CD4-positive, alpha-beta T cell treated with Interleukin-17A for 1 hour (primary cell): Measurements from ENCODE around the gene ZNF691.
"Not testable (repeated sequence)": the region's sequence is repeated elsewhere in the genome, so short reads cannot be mapped to it uniquely, and the experiment has no call there.

Experiments
- DNase-seq: peaks from one replicate; pipeline ENCODE4 v3.0.0-alpha.2; 2020

The ZNF691 gene

DNA sequence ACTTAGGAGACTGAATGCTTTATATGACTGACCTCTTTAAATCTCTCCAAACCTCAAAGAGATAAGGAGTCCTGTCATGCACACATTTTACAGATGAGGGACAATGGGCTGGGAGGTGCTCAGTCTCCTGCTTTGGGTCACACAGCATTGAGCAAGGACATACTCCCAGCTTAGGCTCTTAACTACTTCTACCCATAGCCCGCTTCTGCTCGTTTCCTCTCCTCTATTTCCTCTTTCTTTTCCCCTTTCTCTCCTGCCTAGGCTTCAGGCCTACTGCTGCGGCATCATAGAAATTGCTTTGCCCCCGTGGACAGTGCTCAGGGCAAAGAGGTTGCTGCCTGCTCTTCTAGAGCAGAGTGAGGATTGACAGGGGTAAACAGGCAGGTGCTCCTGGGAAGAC, 12.4 kb upstream of the ZNF691 start:
- no peak for DNase-seq

DNA sequence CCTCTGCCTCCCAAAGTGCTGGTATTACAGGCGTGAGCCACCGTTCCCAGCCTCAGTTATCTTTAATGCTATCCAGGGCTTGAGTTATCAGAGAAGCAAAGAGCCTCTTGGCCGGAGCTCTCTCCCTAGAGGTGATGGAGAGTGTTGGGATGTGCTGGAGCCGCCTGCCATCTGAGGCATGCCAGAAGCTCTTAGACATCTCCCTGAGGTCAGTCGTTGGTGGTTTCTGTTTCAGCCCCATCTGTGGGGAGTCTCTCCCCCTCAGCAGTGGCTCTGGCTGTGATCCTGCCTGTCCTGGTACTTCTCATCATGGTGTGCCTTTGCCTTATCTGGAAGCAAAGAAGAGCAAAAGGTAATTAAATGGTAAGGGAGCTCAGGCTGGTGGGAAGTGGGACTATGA, 11.6 kb upstream of the ZNF691 start:
- no peak for DNase-seq

DNA sequence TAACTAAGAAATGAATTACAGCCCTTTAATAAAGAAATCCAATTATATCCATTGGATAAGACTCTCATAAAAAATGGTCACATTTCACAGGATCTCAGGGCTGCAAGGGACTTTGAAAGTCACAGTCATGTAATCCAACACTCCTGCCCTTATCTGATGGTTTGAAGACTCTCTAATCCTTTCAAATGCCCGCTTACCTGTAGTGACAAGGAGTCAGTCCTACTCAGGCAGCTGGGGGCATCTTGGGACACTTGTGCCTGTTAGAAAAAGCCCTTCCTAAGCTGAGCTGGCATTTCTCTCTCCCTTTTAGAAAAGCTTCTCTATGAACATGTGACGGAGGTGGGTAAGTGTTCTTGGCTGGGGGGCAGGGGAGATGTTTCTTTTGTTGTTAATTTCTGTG, 11.0 kb upstream of the ZNF691 start:
- no peak for DNase-seq

DNA sequence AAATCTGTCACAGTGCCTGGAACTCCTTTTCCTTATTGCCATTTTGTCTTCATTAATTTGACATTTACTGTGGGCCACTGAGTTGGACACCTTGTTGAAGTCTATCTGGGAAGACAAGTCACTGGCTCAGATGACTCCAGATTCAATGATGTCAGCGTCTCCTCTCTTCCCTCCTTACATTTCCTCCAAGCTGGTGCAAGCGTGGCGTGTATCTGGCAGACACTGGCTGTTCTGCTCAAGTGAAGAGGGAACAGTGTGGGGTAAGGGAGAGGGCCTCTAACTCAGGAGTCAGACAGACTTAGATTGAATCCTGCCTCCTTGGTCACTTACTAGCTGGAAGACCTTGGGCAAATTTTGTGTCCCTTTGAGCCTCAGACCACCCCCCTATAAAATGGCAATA, 8.7 kb upstream of the ZNF691 start:
- DNase-seq, result no peak

DNA sequence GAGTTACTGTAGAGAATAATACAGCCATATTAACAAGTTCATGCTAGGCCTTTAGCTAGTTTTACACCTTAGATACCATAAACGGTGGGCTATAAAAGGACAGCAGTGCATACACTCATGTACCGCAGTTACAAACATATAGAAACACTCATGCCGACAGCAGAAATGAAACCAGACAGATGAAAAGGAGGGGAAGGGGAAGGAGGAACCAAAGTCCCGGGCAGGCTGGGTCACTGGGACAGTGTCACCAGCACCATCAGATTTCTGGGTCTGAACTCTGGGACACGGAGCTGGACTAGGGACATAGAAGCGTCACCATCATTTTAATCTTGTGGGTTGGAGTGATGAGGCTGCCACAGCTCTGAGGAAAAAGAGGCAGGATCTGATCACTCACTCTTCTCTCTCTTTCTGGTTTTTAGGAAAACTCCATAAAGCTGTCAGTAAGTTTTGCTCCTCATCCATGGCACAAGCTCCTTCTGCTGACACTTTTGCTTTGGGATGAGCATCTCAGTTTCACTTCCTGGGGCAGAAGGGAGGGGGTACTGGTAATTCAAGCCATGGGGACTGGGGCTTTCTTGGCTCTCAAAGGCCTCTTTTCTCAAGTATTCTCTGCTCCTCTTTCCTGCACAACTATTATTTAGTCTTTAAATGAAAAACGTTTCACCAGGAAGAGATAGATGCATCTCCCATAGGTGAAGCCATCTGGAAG, 7.8 kb upstream of the ZNF691 start:
- DNase-seq, result no peak

DNA sequence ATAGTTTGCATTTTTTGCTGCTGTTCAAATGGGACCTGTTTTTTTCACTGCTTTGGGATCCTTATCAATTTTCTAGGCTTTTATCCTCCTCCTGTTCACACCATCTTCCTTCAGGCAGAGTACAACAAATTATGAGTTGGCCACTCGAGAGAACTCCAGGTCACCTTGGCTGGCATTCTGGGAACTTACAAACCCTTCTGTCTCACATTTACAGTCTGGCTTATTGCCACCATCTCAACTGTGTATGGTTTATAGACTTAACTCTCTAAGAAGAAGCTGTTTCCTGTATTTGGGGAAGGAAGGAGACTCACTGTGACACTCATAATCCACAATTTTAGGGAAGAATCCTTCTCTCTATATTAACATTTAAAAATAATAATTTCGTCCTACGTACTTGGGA, 5.4 kb upstream of the ZNF691 start:
- no peak for DNase-seq

DNA sequence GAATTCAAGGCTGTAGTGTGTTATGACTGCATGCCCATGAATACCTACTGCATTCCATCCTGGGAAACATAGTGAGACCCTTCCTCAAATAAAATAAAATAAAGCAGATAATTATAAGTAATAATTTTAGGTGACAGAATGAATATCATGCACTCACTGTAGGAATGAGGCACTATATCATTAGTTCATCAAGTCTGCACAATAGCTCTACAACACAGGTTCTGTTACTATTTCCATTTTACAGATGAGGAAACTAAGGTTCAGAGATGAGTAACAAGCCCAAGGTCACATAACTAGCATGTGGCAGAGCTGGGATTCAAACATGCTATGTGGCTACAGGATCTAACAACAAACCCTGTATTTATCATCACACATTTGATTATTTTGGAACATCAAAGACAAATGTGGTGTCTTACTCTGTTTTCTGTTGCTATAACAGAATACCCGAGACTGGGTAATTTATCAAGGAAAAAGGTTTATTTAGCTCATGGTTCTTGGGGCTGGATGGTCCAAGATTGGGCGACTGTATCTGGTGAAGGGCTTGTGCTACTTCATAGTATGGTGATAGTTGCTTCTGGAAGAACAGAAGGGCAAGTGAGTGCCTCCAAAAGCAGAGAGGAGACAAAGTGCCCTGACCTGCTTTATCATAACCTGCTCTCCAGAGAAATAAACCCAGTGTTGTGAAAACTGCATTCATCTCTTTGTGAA, 4.8 kb upstream of the ZNF691 start:
- DNase-seq, result no peak

DNA sequence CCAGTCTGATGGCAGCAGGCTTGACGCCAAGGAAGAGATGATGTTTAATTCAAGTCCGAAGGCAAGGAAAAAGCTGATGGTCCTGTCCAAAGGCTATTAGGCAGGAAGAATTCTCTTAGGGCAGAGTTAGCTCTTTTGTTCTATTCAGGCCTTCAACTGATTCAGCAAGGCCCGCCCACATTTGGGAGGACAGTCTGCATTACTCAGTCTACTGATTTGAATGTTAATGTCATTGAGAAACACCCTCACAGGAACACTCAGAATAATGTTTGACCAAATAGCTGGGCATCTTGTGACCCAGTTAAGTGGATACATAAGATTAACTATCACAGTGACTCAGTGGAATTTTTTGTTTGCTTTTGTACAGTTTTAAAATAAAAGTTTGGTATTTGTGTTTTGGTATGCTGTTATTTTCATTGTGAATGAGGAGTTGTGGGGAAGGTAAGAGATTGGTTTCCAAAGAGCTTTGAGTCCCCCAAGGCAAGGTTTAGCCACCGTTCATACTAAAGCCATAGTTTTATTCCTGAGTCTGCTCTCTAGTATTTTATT, 1.7 kb upstream of the ZNF691 start:
- DNase-seq, result no peak

DNA sequence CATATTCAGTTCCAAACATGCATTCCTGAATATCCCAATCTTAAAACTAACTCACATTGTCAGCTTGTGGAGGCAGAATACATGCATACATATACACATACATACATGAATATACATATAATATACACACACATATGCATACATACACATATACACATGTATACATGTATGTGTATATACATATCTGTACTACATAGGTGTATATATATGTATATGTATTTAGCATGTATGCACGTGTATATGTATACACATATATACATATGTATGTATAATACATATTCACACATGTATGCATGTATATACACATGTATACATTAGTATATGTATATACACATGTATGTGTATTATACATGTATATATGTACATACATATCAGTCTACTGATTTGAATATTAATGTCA, 1.2 kb upstream of the ZNF691 start:
- no peak for DNase-seq

DNA sequence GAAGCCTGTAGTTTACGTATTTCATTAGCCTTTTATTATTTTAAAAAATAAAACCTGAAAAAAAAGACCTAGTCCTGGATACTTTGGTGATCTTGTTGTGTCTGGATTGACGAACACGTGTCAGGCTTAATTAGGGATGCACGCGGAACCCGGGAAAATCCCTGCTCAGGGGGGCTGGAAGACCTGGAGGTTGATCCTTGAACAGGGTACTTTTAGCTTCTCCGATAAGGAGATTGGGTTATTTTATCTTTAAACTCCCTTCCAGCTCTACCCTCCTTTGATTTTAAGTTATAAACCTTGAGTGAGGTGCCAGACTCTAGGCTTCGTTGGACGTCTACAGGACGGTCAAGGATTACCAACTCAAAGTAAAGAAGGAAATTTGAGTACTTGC, 552 bp upstream of the ZNF691 start:
- no peak for DNase-seq

DNA sequence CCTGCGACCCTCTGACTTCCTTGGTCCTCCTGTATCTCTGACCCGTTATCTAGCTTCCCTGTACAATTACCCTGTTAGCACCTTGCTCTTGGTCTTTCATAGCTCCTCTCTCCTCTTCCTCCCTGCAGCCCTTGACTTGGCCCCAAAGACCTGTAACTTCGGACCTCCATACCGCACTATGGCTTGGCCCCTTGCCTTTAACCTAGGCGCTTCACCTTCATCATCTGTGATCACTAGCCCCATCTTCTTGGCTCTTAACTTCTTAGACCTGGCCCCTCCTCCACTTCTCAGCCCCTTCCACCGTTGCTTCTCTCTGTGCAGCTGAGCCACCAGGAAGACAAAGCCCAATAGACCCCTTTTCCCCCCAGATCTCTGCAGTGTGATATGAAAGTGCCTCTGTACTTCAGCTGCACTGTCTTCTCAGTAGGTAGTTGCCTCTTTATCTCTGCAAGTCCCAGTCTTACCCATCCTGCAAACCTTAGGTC, 740 bp downstream of the ZNF691 start:
- no peak for DNase-seq

DNA sequence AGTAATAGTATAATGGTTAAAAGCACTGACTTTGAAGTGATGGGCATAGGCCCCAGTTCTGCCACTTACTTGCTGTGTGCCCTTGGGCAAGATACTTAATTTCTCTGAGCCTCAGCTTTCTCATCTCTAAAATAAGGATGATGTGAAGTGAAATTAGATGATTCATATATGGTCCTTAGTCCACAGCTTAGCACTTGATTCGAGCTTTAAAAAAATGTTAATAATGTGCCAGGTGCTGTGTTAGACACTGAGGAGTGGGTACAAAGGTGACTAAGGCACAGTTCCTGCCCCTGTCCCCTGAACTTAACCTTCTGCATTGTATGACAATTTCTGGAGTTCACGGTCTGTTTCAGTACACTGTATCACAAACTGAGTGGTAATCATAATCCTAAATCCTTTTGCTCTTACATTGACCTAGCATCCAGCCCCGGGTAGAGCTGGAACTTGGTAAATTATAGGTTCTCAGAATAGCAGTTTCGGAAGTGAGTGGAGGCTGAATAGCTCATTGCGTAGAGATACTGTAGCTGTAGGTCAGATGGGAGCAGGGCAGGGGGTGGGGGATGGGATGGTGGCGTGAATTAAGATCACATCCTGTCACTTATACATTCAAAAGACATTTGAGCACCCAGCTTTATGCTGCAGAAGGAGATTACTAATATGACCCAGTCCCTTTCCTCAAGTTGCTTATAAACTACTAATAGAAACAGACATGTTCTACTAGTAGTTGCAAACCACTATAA, 1.5 kb downstream of the ZNF691 start:
- DNase-seq, result no peak

DNA sequence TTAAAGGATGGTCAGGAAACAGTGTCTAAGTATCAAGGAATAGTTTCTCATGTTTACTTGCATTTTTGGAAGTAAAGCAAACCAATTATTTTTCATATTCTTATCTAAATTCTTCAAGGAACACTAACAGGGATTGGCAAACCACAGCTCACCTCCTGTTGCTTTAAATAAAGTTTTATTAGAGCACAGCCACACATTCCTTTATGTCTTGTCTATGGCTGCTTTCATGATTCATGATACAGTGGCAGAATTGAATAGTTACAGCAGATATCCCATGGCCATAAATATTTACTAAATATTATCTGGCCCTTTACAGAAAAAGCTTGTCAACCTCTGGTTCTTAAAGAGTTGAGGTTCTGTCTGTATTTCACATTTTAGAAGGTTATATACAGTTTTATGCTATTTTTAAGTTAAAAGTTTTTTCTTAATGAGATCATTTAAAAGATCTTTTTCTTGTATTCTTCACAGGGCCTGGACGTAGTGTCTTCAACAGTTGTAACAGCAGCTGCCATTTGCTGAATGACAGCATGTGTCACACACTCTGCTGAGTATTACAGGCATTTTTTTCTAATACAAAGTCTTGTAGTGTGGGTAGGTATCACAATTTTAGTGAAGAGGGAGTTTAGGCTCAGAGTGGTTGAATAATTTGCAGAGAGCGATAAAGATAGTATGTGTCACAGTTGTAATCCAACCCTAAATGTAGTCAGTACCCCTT, 2.6 kb downstream of the ZNF691 start:
- DNase-seq, result no peak

DNA sequence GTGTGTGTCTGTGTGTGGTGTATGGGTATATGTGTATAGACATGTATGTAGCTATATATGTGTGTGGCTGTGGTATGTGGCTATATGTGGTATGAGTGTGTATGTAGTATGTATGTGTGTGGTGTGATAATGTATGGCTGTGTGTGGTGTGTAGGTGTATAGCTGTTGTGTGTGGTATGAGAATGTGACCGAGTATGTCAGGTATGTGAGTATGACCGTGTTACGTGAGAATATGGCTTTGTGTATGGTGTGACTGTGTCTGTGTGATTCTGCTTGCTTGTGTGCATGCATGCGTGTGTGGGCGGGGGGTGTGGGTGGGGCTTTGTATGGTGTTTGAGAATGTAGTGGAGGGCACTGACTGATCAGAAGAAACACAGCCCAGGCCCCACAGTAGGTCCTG, 3.5 kb downstream of the ZNF691 start:
- no peak for DNase-seq

DNA sequence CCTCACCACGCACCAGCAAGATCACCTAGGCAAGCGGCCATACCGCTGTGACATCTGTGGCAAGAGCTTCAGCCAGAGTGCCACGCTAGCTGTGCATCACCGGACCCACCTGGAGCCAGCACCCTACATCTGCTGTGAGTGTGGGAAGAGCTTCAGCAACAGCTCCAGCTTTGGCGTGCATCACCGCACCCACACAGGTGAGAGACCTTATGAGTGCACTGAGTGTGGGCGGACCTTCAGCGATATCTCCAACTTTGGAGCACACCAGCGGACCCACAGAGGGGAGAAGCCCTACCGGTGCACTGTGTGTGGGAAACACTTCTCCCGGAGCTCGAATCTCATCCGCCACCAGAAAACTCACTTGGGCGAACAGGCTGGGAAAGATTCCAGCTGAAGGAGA, 5.0 kb downstream of the ZNF691 start:
- no peak for DNase-seq

DNA sequence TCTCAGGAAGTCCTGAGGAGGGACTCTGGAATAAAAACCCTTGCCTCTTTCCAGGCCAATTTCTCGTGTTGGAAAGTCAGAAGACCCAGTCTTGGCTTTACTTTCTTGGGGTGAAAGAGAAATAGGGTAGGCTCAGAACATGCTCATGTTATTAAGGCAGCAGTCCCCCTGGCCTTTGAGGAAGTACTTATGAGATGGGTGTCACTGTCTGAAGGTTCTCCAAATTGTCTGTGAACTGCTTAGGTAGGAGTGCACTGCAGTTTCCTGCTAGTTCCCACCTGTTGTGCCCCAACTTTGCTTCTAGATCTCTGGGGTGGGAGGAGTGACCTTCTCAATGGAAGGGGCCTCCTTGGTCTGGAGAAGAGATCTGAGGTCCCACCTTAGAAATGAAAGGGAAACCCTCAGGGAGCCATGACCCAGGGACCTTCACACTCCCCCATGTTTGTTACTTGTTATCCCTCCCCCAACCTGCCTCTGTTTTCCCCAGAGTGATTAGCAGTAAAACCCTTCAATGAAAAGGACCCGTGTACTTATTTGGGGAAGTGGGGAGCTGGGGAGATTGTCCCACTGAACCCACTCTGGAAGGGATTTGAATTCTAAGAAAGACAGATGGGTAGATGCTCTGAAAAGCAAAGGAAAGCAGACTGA, 5.7 kb downstream of the ZNF691 start:
- DNase-seq, result no peak

DNA sequence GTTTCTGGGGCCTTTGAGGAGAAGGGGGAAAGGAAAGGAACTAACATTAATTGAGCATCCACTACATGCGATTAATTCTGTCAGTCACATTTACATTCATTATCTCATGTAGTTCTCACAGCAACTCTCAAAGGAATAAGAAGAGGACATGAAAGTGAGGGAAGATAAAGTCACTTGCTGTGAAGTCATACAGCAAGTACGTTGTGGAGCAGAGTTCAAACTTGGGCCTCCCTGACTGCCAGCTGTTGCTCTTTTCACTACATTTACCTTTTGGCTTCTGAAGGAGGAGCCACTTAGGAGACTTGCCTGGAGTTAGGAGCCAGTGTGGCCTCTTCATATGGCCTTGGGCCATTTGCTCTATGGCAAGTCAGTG, 6.2 kb downstream of the ZNF691 start:
- DNase-seq, result no peak

DNA sequence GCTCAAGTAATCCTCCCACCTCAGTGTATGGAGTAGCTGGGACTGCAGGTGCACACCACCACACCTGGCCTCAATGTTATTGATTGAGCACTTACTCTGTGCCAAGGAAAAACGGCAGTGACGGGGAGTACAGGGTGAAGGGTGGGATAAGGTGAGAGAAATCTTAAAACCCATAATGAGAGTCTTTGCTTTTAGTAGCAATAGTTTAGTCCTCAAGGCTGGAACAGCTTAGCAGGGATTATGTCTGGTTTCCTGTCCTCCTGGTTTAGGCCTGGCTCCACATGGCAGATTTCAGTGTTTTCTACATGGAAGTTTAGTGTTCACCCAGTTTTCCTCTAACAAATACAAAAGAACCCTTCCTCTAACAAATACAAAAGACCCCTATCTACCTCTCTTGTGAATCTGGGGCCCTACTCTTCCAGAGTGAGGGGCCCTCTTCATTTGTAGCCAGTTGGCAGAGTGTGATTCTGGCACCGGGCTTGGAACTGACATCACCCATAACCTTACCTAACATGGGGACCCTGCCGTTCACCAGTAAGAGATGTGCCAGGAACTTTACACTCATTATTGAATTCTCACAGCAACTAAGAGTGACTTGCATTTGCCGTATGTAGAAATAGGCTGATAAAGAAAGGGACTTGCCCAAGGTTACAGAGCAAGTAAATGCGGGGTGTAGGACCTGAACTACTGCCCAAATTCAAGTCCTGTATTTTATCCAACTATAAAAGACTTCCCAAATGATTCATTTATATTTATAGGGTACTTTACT, 6.9 kb downstream of the ZNF691 start:
- DNase-seq, result no peak

DNA sequence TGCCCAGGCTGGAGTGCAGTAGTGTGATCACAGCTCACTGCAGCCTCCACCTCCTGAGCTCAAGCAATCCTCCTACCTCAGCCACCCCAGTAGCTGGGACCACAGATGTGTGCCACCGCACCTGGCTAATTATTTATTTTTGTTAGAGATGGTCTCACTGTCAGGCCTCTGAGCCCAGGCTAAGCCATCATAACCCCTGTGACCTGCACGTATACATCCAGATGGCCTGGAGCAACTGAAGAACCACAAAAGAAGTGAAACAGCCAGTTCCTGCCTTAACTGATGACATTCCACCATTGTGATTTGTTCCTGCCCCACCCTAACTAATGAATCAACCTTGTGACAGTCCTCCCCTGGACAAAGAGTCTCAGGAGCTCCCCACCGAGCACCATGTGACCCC, 10.1 kb downstream of the ZNF691 start:
- DNase-seq, result not testable (repeated sequence)

DNA sequence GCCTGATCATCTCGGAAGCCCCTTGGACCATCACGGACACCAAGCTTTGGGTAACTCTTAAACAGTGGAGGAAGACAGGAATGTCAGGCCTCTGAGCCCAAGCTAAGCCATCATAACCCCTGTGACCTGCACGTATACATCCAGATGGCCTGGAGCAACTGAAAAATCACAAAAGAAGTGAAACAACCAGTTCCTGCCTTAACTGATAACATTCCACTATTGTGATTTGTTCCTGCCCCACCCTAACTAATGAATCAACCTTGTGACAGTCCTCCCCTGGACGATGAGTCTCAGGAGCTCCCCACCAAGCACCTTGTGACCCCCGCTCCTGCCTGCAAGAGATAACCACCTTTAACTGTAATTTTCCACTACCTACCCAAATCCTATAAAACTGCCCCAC, 13.0 kb downstream of the ZNF691 start:
- DNase-seq, result not testable (repeated sequence)

DNA sequence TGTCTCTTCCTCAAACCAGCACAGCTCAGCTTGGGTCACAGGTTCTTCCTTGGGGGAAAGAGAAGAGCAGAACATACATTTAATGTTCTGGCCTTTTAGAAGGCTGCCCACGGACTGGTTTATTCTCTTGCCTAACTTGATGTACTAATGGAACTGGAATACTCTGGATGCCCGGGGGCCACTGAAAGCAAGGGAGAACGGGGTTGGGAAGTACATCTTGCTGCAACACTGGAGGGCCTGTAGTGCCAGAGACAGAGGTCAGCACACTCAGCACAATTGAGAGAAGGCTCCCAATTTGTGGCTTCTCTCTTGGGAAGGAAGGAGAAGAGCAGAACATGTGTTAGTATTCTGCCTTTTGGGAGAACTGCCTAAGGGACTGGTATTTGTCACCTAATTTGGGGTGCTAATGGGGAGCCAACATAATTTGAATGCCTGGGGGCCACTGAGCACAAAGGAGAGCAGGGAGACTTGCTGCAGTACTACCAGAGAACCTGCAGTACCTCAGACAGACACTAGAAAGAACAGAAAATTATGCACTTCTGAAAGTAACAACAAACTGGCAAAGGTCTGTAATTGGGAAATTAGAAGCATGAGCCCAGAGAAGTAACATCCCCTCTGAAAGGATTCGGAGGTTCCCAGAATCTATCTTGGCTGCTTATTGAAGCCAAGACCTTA, 14.1 kb downstream of the ZNF691 start:
- no peak for DNase-seq
